Measurements from ENCODE around the gene PCAT7.
"Not testable (repeated sequence)": the region's sequence is repeated elsewhere in the genome, so short reads cannot be mapped to it uniquely, and the experiment has no call there.

DNA sequence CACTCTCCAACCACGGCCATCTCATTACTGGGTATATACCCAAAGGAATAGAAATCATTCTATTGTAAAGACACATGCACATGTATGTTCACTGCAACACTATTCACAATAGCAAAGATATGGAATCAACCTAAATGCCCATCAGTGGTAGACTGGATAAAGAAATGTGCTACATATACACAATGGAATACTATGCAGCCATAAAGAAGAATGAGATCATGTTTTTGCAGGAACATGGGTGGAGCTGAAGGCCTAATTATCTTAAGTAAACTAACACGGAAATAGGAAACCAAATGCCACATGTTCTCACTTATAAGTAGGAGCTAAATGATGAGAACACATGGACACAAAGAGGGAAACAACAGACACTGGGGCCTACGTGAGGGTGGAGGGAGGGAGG lies 9.4 kb downstream of the PCAT7 start:
- TF ChIP-seq, protein P1, sequence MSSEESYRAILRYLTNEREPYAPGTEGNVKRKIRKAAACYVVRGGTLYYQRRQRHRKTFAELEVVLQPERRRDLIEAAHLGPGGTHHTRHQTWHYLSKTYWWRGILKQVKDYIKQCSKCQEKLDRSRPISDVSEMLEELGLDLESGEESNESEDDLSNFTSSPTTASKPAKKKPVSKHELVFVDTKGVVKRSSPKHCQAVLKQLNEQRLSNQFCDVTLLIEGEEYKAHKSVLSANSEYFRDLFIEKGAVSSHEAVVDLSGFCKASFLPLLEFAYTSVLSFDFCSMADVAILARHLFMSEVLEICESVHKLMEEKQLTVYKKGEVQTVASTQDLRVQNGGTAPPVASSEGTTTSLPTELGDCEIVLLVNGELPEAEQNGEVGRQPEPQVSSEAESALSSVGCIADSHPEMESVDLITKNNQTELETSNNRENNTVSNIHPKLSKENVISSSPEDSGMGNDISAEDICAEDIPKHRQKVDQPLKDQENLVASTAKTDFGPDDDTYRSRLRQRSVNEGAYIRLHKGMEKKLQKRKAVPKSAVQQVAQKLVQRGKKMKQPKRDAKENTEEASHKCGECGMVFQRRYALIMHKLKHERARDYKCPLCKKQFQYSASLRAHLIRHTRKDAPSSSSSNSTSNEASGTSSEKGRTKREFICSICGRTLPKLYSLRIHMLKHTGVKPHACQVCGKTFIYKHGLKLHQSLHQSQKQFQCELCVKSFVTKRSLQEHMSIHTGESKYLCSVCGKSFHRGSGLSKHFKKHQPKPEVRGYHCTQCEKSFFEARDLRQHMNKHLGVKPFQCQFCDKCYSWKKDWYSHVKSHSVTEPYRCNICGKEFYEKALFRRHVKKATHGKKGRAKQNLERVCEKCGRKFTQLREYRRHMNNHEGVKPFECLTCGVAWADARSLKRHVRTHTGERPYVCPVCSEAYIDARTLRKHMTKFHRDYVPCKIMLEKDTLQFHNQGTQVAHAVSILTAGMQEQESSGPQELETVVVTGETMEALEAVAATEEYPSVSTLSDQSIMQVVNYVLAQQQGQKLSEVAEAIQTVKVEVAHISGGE (tag by site-specific recombination; conservative IDR thresholded peaks at IDR 0.05; ENCODE audit: low read depth), result not testable (repeated sequence)
- TF ChIP-seq, protein P2, sequence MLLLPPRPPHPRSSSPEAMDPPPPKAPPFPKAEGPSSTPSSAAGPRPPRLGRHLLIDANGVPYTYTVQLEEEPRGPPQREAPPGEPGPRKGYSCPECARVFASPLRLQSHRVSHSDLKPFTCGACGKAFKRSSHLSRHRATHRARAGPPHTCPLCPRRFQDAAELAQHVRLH (tag by site-specific recombination; IDR thresholded peaks at IDR 0.05), result not testable (repeated sequence)

Measured in HEK293 (cell line).